NCI-H2171 treated with DMSO at 0.1 percent for 48 hours (cell line): ENCODE results near the gene TLCD3B.

Experiments used
- DNase-seq: peaks from one replicate; lab custom pipeline; 2025; lab: John Stamatoyannopoulos, UW

TLCD3B gene

GRCh38 chr16:29988346-29989075 lies 42.6 kb downstream of the TLCD3B start:
- DNase-seq: no peak

DNA sequence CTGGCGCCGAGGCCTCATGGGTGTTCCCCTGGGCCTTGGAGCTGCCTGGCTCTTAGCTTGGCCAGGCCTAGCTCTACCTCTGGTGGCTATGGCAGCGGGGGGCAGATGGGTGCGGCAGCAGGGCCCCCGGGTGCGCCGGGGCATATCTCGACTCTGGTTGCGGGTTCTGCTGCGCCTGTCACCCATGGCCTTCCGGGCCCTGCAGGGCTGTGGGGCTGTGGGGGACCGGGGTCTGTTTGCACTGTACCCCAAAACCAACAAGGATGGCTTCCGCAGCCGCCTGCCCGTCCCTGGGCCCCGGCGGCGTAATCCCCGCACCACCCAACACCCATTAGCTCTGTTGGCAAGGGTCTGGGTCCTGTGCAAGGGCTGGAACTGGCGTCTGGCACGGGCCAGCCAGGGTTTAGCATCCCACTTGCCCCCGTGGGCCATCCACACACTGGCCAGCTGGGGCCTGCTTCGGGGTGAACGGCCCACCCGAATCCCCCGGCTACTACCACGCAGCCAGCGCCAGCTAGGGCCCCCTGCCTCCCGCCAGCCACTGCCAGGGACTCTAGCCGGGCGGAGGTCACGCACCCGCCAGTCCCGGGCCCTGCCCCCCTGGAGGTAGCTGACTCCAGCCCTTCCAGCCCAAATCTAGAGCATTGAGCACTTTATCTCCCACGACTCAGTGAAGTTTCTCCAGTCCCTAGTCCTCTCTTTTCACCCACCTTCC lies 43.5 kb downstream of the TLCD3B start:
- no peak for DNase-seq

DNA sequence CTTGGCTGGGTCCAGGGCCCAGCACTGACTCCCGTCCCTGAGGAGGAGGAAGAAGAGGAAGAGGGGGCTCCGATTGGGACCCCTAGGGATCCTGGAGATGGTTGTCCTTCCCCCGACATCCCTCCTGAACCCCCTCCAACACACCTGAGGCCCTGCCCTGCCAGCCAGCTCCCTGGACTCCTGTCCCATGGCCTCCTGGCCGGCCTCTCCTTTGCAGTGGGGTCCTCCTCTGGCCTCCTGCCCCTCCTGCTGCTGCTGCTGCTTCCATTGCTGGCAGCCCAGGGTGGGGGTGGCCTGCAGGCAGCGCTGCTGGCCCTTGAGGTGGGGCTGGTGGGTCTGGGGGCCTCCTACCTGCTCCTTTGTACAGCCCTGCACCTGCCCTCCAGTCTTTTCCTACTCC lies 44.1 kb downstream of the TLCD3B start:
- DNase-seq: no peak

- DNase-seq: no peak
Observed at GRCh38 chr16:29986231-29986630, 44.8 kb downstream of the TLCD3B start.

DNA sequence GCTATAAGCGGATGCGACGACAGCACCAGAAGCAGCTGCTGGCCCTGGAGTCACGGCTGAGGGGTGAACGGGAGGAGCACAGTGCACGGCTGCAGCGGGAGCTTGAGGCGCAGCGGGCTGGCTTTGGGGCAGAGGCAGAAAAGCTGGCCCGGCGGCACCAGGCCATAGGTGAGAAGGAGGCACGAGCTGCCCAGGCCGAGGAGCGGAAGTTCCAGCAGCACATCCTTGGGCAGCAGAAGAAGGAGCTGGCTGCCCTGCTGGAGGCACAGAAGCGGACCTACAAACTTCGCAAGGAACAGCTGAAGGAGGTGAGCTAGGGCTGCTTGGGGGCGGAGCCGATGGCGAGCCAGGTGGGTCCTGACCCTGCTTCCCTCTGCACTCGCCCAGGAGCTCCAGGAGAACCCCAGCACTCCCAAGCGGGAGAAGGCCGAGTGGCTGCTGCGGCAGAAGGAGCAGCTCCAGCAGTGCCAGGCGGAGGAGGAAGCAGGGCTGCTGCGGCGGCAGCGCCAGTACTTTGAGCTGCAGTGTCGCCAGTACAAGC lies 45.7 kb downstream of the TLCD3B start:
- no peak for DNase-seq

DNA sequence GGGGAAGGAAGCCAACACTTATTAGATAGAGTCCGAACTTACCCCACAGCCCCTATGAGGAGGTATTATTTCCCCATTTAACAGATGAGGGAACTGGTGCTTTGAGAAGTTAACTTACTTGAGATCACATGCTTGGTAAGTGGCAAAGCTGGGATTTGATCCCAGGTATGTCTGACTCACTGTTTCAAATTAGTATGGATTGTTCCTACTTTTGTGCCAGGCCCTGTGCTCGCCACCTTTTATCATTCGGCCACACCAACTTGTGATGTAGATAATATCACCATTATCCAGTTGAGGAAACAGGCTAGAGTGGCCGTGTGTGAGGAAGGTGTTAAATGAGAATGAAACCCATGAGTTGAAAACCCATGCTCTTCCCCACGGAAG lies 46.3 kb downstream of the TLCD3B start:
- DNase-seq: no peak

GRCh38 chr16:29984137-29984763 lies 46.8 kb downstream of the TLCD3B start:
- DNase-seq: no peak

GRCh38 chr16:29983420-29984136 lies 47.5 kb downstream of the TLCD3B start:
- DNase-seq: no peak

- no peak for DNase-seq
Observed at GRCh38 chr16:29982560-29983419, 48.3 kb downstream of the TLCD3B start.

DNA sequence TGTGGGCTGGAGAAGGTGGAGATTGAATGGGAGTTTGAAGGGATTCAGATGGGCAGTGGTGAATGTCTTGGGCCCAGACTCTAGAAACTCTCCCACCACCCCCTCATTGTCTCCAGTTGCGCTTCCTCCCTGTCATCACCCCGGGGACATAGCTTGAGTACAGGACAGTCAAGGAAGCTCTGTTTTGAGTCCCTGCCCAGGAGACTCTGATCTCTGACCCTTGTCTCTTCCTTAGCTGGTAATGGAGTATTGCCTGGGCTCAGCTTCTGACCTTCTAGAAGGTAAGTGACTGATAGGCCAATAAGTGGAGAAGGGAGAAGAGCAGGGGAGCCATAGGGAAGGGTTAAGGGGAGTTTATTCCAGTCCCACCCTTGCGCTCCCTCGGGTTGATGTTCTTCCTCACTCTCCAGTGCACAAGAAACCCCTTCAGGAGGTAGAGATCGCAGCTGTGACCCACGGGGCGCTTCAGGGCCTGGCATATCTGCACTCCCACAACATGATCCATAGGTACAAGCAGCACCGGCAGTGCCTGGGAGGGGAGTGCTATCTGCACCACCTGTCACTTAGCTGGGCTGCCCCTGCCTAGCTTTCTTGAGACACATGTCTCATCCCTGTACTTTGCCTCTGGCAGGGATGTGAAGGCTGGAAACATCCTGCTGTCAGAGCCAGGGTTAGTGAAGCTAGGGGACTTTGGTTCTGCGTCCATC lies 52.4 kb downstream of the TLCD3B start:
- DNase-seq: no peak

GRCh38 chr16:29978081-29978480 lies 53.0 kb downstream of the TLCD3B start:
- no peak for DNase-seq

DNA sequence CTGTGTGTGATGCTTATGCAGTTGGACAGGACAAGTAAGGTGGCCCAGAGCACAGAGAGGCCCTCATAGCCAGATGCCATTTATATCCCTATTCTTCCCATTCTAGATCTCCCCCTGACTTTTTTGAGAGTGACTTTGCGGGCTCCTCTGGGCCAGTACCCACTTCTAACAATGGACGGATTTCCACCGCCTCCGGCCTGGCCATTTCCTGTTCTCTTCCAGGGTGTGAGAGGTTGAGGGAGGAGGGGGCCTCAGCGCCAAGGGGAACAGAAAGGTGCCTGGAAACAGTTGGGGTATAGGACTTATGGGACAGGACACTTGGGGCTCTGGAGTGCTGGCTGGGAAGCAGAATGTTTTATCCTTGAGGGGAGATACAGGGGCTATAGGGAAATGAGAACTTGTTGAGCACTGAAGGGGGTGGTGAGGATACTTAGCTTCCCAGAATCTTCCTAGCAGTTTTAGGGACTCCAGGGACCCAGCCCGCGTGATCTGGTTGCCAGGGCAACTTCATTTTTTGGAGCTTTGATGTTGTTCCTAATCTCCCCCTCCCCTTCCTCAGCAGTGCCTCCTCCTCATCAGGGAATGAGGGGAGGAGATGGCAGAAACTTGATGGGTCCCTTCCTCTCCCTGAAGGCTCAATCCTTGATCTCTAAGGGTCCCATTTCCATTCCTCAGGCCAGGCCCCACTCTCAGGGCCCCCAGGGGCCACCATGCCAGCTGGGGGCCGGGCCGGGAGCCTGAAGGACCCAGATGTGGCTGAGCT lies 53.8 kb downstream of the TLCD3B start:
- no peak for DNase-seq

- DNase-seq: no peak
Observed at GRCh38 chr16:29975811-29976511, 55.1 kb downstream of the TLCD3B start.

DNA sequence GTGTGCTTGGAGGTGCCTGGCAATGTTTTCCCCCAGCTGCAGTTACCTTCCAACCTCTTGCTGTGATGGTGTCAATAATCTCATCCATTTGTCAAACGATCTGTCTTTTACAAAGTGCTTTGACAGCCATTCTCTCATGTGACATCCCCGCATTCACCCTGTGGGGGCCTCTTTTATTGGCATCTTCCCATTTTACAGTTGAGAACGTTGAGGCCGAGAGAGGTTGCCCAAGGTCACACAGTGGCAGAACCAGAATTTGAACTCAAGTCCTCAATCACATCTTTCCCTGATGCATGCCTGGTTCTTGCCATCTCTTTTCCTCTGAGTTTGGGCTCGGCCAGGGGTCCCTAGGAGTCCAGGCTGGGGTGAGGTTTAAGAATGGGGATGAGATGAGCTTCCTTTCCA lies 55.9 kb downstream of the TLCD3B start:
- no peak for DNase-seq
